Neuronal stem cell (in vitro differentiated cells): ENCODE data around the gene WDR20.
"Not testable (repeated sequence)": the region's sequence is repeated elsewhere in the genome, so short reads cannot be mapped to it uniquely, and the experiment has no call there.

Experiments used
- DNase-seq: peaks from one replicate; pipeline ENCODE4 v3.0.0-alpha.2; 2013; ENCODE audit warnings: low spot score
- H2AFZ ChIP-seq: one replicate; pipeline ENCODE4 v1.6.1; 2013; ENCODE audit warnings: mild to moderate bottlenecking, low read length, inconsistent platforms
- H2AK5ac ChIP-seq: 2 replicates; pipeline ENCODE4 v1.6.1; 2013; ENCODE audit warnings: low read depth, mild to moderate bottlenecking, inconsistent platforms, low read length, moderate library complexity, mixed read lengths
- H2BK120ac ChIP-seq: 2 replicates; pipeline ENCODE4 v1.6.1; 2013; ENCODE audit warnings: low read depth, mild to moderate bottlenecking, inconsistent platforms, low read length, moderate library complexity, mixed read lengths
- H2BK12ac ChIP-seq: one replicate; pipeline ENCODE4 v1.6.1; 2013; ENCODE audit warnings: low read length, inconsistent platforms
- H2BK15ac ChIP-seq: 2 replicates; pipeline ENCODE4 v1.6.1; 2013; ENCODE audit warnings: mild to moderate bottlenecking, low read length, inconsistent platforms, mixed read lengths
- H2BK5ac ChIP-seq: one replicate; pipeline ENCODE4 v1.6.1; 2013; ENCODE audit warnings: inconsistent platforms, mild to moderate bottlenecking, low read length, moderate library complexity
- H3K14ac ChIP-seq: one replicate; pipeline ENCODE4 v1.6.1; 2013; ENCODE audit warnings: low read length, inconsistent platforms
- H3K18ac ChIP-seq: 2 replicates; pipeline ENCODE4 v1.6.1; 2013; ENCODE audit warnings: low read length, inconsistent platforms
- H3K23ac ChIP-seq: 2 replicates; pipeline ENCODE4 v1.6.1; 2013; ENCODE audit warnings: low read depth, mild to moderate bottlenecking, mixed read lengths, low read length, inconsistent platforms; ENCODE audit not compliant: poor library complexity
- H3K27ac ChIP-seq: replicated peaks from 3 replicates; pipeline ENCODE4 v1.5.1; 2013; ENCODE audit warnings: low read length, inconsistent platforms
- H3K27me3 ChIP-seq, 3 experiments: 2 replicates each; pipeline ENCODE4 v1.6.1; 2013; ENCODE audit warnings: low read length in 3 of 3, mild to moderate bottlenecking in 2 of 3, inconsistent platforms in 1 of 3, low read depth in 1 of 3, mixed read lengths in 1 of 3, moderate library complexity in 1 of 3; ENCODE audit not compliant: control insufficient read depth in 3 of 3, insufficient read depth in 3 of 3
- H3K36me3 ChIP-seq, 2 donors: replicated peaks in 1 of 2; 2 replicates each; pipeline ENCODE4 v1.6.1; 2013; ENCODE audit warnings: low read length in 2 of 2; ENCODE audit not compliant: control insufficient read depth in 2 of 2, insufficient read depth in 2 of 2
- H3K4ac ChIP-seq: 2 replicates; pipeline ENCODE4 v1.6.1; 2013; ENCODE audit warnings: inconsistent platforms, mild to moderate bottlenecking, low read length, moderate library complexity
- H3K4me1 ChIP-seq, 2 donors: 1 replicate in 1 of 2; 2 replicates in 1 of 2; pipeline ENCODE4 v1.6.1; 2013; ENCODE audit warnings: low read length in 2 of 2, low read depth in 1 of 2; ENCODE audit not compliant: control insufficient read depth in 2 of 2, insufficient read depth in 1 of 2
- H3K4me2 ChIP-seq: one replicate; pipeline ENCODE4 v1.6.1; 2013; ENCODE audit warnings: mild to moderate bottlenecking, low read length, inconsistent platforms; ENCODE audit not compliant: insufficient read depth, poor library complexity, severe bottlenecking
- H3K4me3 ChIP-seq, 2 donors: 2 replicates each; pipeline ENCODE4 v1.5.1; 2013; ENCODE audit warnings: low read length in 2 of 2, mild to moderate bottlenecking in 2 of 2, inconsistent platforms in 1 of 2, moderate library complexity in 1 of 2
- H3K79me1 ChIP-seq: one replicate; pipeline ENCODE4 v1.6.1; 2013; ENCODE audit warnings: low read depth, mild to moderate bottlenecking, inconsistent platforms, low read length, moderate library complexity
- H3K9ac ChIP-seq: one replicate; pipeline ENCODE4 v1.6.1; 2013; ENCODE audit warnings: mild to moderate bottlenecking, low read depth, low read length, inconsistent platforms; ENCODE audit not compliant: poor library complexity
- H3K9me3 ChIP-seq, 2 donors: replicated peaks in 1 of 2; 2 replicates each; pipeline versions ENCODE3 to v1.6.1; 2013; ENCODE audit warnings: low read length in 2 of 2, mild to moderate bottlenecking in 2 of 2, inconsistent platforms in 1 of 2, low read depth in 1 of 2, mixed read lengths in 1 of 2, moderate library complexity in 1 of 2; ENCODE audit not compliant: control insufficient read depth in 2 of 2, insufficient read depth in 1 of 2
- H4K8ac ChIP-seq: one replicate; pipeline ENCODE4 v1.6.1; 2013; ENCODE audit warnings: low read depth, mild to moderate bottlenecking, inconsistent platforms, low read length, moderate library complexity
- H4K91ac ChIP-seq: one replicate; pipeline ENCODE4 v1.6.1; 2013; ENCODE audit warnings: low read length, low read depth, mild to moderate bottlenecking, inconsistent platforms; ENCODE audit not compliant: poor library complexity
- WGBS, 2 donors: extraction: QIAGEN DNeasy Blood & Tissue Kit; methylation state at CpG; one replicate each; pipeline ENCODE4 v1.1.7; 2013; ENCODE audit warnings: missing lambda C conversion rate in 2 of 2, mixed read lengths in 1 of 2; ENCODE audit not compliant: insufficient read length in 2 of 2, insufficient replicate concordance in 1 of 2; ENCODE audit errors: extremely low coverage in 2 of 2; 5-methylcytosine and 5-hydroxymethylcytosine counted together

WDR20 gene

GRCh38 chr14:102097441-102098135 lies 42.1 kb upstream of the WDR20 start:
- Histone ChIP-seq H3K4me2 (no peak overlapping the region), H4K8ac (no peak overlapping the region), H3K27ac (no peak overlapping the region), H2AK5ac (no peak overlapping the region), H3K14ac (no peak overlapping the region), H3K4me3 (no peak overlapping the region), H3K18ac (peak overlapping the region; percentile 8), H3K9ac (no peak overlapping the region), H3K4me1 (peaks cover 2 to 15% of the 10 kb centered on the region in 2 donors), H2BK120ac (no peak overlapping the region), H3K23ac (peak overlapping the region; percentile 26), H2AFZ (no peak overlapping the region), H2BK12ac (no peak overlapping the region), H2BK15ac (no peak overlapping the region), H4K91ac (no peak overlapping the region), H3K36me3 (no peaks in the 10 kb centered on the region), H3K9me3 (no peaks in the 10 kb centered on the region), H2BK5ac (no peak overlapping the region), H3K27me3 (peaks cover 0 to 4% (median 0%) of the 10 kb centered on the region in 3 experiments), H3K79me1 (no peaks in the 10 kb centered on the region), H3K4ac (no peak overlapping the region)
- WGBS, 2 donors, result no CpG with 5 or more reads among the region's 7 CpGs
- no peak for DNase-seq

DNA sequence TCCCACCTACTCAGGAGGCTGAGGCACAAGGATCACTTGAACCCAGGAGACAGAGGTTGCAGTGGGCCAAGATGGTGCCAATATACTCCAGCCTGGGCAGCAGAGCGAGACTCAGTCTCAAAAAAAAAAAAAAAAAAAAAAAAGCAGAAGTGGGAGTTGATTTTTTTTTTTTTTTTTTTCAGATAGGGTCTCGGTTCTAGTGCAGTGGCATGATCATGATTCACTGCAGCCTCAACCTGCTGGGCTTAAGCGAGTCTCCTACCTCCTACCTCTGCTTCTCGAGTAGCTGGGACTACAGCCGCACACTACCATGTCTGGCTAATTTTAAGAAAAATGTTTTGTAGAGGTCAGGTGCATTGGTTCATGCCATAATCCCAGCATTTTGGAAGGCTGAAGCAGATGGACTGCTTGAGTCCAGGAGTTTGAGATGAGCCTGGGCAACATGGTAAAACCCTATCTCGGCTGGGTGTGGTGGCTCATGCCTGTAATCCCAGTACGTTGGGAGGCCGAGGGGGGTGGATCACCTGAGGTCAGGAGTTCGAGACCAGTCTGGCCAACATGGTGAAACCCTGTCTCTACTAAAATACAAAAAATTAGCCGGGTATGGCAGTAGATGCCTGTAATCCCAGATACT lies 36.5 kb upstream of the WDR20 start:
- no CpG with 5 or more reads among the region's 10 CpGs for WGBS, 2 donors
- Histone ChIP-seq H2AFZ (no peak overlapping the region), H3K14ac (no peak overlapping the region), H3K36me3 (no peaks in the 10 kb centered on the region), H3K27me3 (no peaks in the 10 kb centered on the region), H3K4me3 (no peak overlapping the region), H3K9me3 (no peaks in the 10 kb centered on the region), H2BK12ac (no peak overlapping the region), H2BK5ac (no peak overlapping the region), H3K23ac (no peak overlapping the region), H3K18ac (no peak overlapping the region), H3K4ac (no peak overlapping the region), H3K9ac (no peak overlapping the region), H3K4me2 (no peak overlapping the region), H4K91ac (no peak overlapping the region), H3K27ac (no peak overlapping the region), H2BK15ac (no peak overlapping the region), H2AK5ac (no peak overlapping the region), H4K8ac (no peak overlapping the region), H3K4me1 (peaks cover 0 to 4% of the 10 kb centered on the region in 2 donors), H2BK120ac (no peak overlapping the region), H3K79me1 (no peaks in the 10 kb centered on the region)
- no peak for DNase-seq

- Histone ChIP-seq H2BK5ac (no peak overlapping the region), H3K4me3 (peak overlapping the region in 1 of 2 donors; percentile 24), H3K27me3 (no peaks in the 10 kb centered on the region), H2AK5ac (no peak overlapping the region), H3K27ac (no peak overlapping the region), H2BK120ac (no peak overlapping the region), H2BK15ac (no peak overlapping the region), H3K4me2 (no peak overlapping the region), H4K8ac (no peak overlapping the region), H3K36me3 (no peaks in the 10 kb centered on the region), H2AFZ (no peak overlapping the region), H3K18ac (peak overlapping the region; percentile 44), H3K23ac (no peak overlapping the region), H3K4ac (no peak overlapping the region), H3K14ac (no peak overlapping the region), H3K9me3 (no peaks in the 10 kb centered on the region), H4K91ac (no peak overlapping the region), H2BK12ac (no peak overlapping the region), H3K9ac (no peak overlapping the region), H3K4me1 (peaks cover 0 to 4% of the 10 kb centered on the region in 2 donors), H3K79me1 (no peaks in the 10 kb centered on the region)
- DNase-seq, result no peak
- WGBS, 2 donors, result no CpG with 5 or more reads among the region's 4 CpGs
Measured at GRCh38 chr14:102105369-102105768, 34.3 kb upstream of the WDR20 start.

- H3K9me3 ChIP-seq, H3K9ac ChIP-seq: not testable (repeated sequence)
- WGBS, 2 donors, result no CpG with 5 or more reads among the region's 1 CpG
Measured at GRCh38 chr14:102109332-102109731, 30.4 kb upstream of the WDR20 start.

More at GRCh38 chr14:102109332-102109731, 30.4 kb upstream of the WDR20 start:
- H2AFZ ChIP-seq, DNase-seq, H3K27ac ChIP-seq, H2BK12ac ChIP-seq, H3K36me3 ChIP-seq, H2AK5ac ChIP-seq, H3K4ac ChIP-seq, H2BK5ac ChIP-seq, H2BK15ac ChIP-seq, H2BK120ac ChIP-seq, H3K79me1 ChIP-seq, H3K27me3 ChIP-seq, H4K91ac ChIP-seq, H3K23ac ChIP-seq, H3K4me2 ChIP-seq, H3K18ac ChIP-seq, H3K4me1 ChIP-seq, H3K14ac ChIP-seq, H3K4me3 ChIP-seq, H4K8ac ChIP-seq: not testable (repeated sequence)
